Adipocyte (in vitro differentiated cells): ENCODE results near the gene CAPN3.

Source experiments
- DNase-seq: peaks from one replicate; pipeline ENCODE4 v3.0.0-alpha.2; 2015; ENCODE audit warnings: low read depth
- H3K27me3 ChIP-seq: replicated peaks from 2 replicates; pipeline ENCODE4 v1.7.0; 2013; ENCODE audit warnings: mild to moderate bottlenecking, low read length, moderate library complexity; ENCODE audit not compliant: control insufficient read depth, insufficient read depth
- H3K36me3 ChIP-seq: 2 replicates; pipeline ENCODE4 v1.7.0; 2013; ENCODE audit warnings: low read length, mild to moderate bottlenecking, moderate library complexity; ENCODE audit not compliant: control insufficient read depth, insufficient read depth, severe bottlenecking
- H3K4me1 ChIP-seq: 2 replicates; pipeline ENCODE4 v1.7.0; 2013; ENCODE audit warnings: mild to moderate bottlenecking, low read length, moderate library complexity; ENCODE audit not compliant: control insufficient read depth, insufficient read depth
- H3K4me3 ChIP-seq: 2 replicates; pipeline ENCODE4 v1.7.0; 2013; ENCODE audit warnings: mild to moderate bottlenecking, low read length, moderate library complexity
- H3K9ac ChIP-seq: 2 replicates; pipeline ENCODE4 v1.7.0; 2013; ENCODE audit warnings: mild to moderate bottlenecking, low read length, moderate library complexity
- H3K9me3 ChIP-seq: 2 replicates; pipeline ENCODE4 v1.7.0; 2013; ENCODE audit warnings: mild to moderate bottlenecking, low read length, moderate library complexity; ENCODE audit not compliant: control insufficient read depth

Gene CAPN3

GRCh38 chr15:42421376-42421775 is 62.1 kb downstream of the CAPN3 start:
- no peak overlapping the region for H3K9ac ChIP-seq
- no peaks in the 10 kb centered on the region for H3K4me1 ChIP-seq
- no peak overlapping the region for H3K4me3 ChIP-seq
- H3K9me3 ChIP-seq, result no peaks in the 10 kb centered on the region
- DNase-seq, result no peak
- no peaks in the 10 kb centered on the region for H3K27me3 ChIP-seq
- H3K36me3 ChIP-seq, result peaks cover 97% of the 10 kb centered on the region

- H3K9me3 ChIP-seq, result no peaks in the 10 kb centered on the region
Measured at GRCh38 chr15:42427429-42428223, 68.3 kb downstream of the CAPN3 start.

GRCh38 chr15:42444415-42445063 is 85.2 kb downstream of the CAPN3 start:
- Histone ChIP-seq H3K4me3 (no peak overlapping the region), H3K9ac (no peak overlapping the region), H3K4me1 (peaks cover 10% of the 10 kb centered on the region), H3K36me3 (peaks cover 81% of the 10 kb centered on the region), H3K27me3 (no peaks in the 10 kb centered on the region), H3K9me3 (no peaks in the 10 kb centered on the region)
- no peak for DNase-seq

More at GRCh38 chr15:42427429-42428223, 68.3 kb downstream of the CAPN3 start:
- Histone ChIP-seq H3K4me1 (peaks cover 13% of the 10 kb centered on the region), H3K27me3 (no peaks in the 10 kb centered on the region), H3K4me3 (no peak overlapping the region), H3K9ac (no peak overlapping the region), H3K36me3 (peaks cover 95% of the 10 kb centered on the region)
- peak; percentile 94 for DNase-seq

- no peak for DNase-seq
- H3K4me1 ChIP-seq, result peaks cover 4% of the 10 kb centered on the region
- no peaks in the 10 kb centered on the region for H3K9me3 ChIP-seq
- no peak overlapping the region for H3K9ac ChIP-seq
- no peaks in the 10 kb centered on the region for H3K27me3 ChIP-seq
- H3K36me3 ChIP-seq, result peaks cover 88% of the 10 kb centered on the region
- no peak overlapping the region for H3K4me3 ChIP-seq
Measured at GRCh38 chr15:42445551-42445950, 86.2 kb downstream of the CAPN3 start.

GRCh38 chr15:42447599-42447998 is 88.3 kb downstream of the CAPN3 start:
- Histone ChIP-seq H3K9ac (no peak overlapping the region), H3K36me3 (peaks cover 86% of the 10 kb centered on the region), H3K4me3 (no peak overlapping the region), H3K9me3 (no peaks in the 10 kb centered on the region), H3K27me3 (no peaks in the 10 kb centered on the region), H3K4me1 (peaks cover 4% of the 10 kb centered on the region)
- DNase-seq, result no peak

GRCh38 chr15:42448281-42448680 is 89.0 kb downstream of the CAPN3 start:
- no peaks in the 10 kb centered on the region for H3K9me3 ChIP-seq
- no peaks in the 10 kb centered on the region for H3K27me3 ChIP-seq
- peaks cover 86% of the 10 kb centered on the region for H3K36me3 ChIP-seq
- DNase-seq, result no peak
- no peak overlapping the region for H3K9ac ChIP-seq
- H3K4me3 ChIP-seq, result no peak overlapping the region
- H3K4me1 ChIP-seq, result peaks cover 4% of the 10 kb centered on the region

GRCh38 chr15:42449770-42450424 is 90.6 kb downstream of the CAPN3 start:
- Histone ChIP-seq H3K4me3 (no peak overlapping the region), H3K36me3 (peaks cover 83% of the 10 kb centered on the region)

GRCh38 chr15:42450425-42450790 is 91.1 kb downstream of the CAPN3 start:
- Histone ChIP-seq H3K9ac (no peak overlapping the region), H3K9me3 (no peaks in the 10 kb centered on the region), H3K4me3 (no peak overlapping the region), H3K4me1 (peaks cover 12% of the 10 kb centered on the region), H3K27me3 (no peaks in the 10 kb centered on the region), H3K36me3 (peaks cover 78% of the 10 kb centered on the region)
- DNase-seq, result no peak

More at GRCh38 chr15:42449770-42450424, 90.6 kb downstream of the CAPN3 start:
- peaks cover 8% of the 10 kb centered on the region for H3K4me1 ChIP-seq
- DNase-seq, result no peak
- no peaks in the 10 kb centered on the region for H3K27me3 ChIP-seq
- no peak overlapping the region for H3K9ac ChIP-seq
- no peaks in the 10 kb centered on the region for H3K9me3 ChIP-seq

GRCh38 chr15:42453826-42454225 is 94.5 kb downstream of the CAPN3 start:
- Histone ChIP-seq H3K9ac (no peak overlapping the region), H3K36me3 (peaks cover 48% of the 10 kb centered on the region), H3K27me3 (no peaks in the 10 kb centered on the region), H3K4me3 (no peak overlapping the region), H3K9me3 (no peaks in the 10 kb centered on the region), H3K4me1 (peaks cover 46% of the 10 kb centered on the region)
- DNase-seq, result peak; percentile 37

GRCh38 chr15:42456531-42456930 is 97.2 kb downstream of the CAPN3 start:
- H3K4me3 ChIP-seq, result peak overlapping the region; percentile 83
- H3K9me3 ChIP-seq, result no peaks in the 10 kb centered on the region
- peaks cover 21% of the 10 kb centered on the region for H3K36me3 ChIP-seq
- no peaks in the 10 kb centered on the region for H3K27me3 ChIP-seq
- H3K9ac ChIP-seq, result peak overlapping the region; percentile 88
- DNase-seq, result peak; percentile 35
- H3K4me1 ChIP-seq, result peaks cover 55% of the 10 kb centered on the region

- peaks cover 56% of the 10 kb centered on the region for H3K4me1 ChIP-seq
- H3K36me3 ChIP-seq, result peaks cover 17% of the 10 kb centered on the region
- H3K27me3 ChIP-seq, result no peaks in the 10 kb centered on the region
- H3K9me3 ChIP-seq, result no peaks in the 10 kb centered on the region
- H3K4me3 ChIP-seq, result peak overlapping the region; percentile 83
- peak; percentile 81 for DNase-seq
- peak overlapping the region; percentile 88 for H3K9ac ChIP-seq
Measured at GRCh38 chr15:42456971-42457370, 97.7 kb downstream of the CAPN3 start.
